Nephron progenitor cell (in vitro differentiated cells): ENCODE results near the gene TMEFF1.
A peak's percentile ranks its signal among the peaks of the same experiment; 100 is the strongest.

Experiments used
- DNase-seq: peaks from one replicate; pipeline ENCODE4 v3.0.0; 2021
- H3K27ac Mint-ChIP-seq: 2 replicates; pipeline ENCODE4 v1.8.0; 2021; ENCODE audit warnings: mild to moderate bottlenecking, moderate library complexity, mixed read lengths
- H3K27me3 Mint-ChIP-seq: 2 replicates; pipeline ENCODE4 v1.8.0; 2021; ENCODE audit warnings: mild to moderate bottlenecking, low read depth, mixed read lengths; ENCODE audit not compliant: poor library complexity
- H3K36me3 Mint-ChIP-seq: 2 replicates; pipeline ENCODE4 v1.8.0; 2021; ENCODE audit warnings: low read depth, mixed read lengths
- H3K4me1 Mint-ChIP-seq: 2 replicates; pipeline ENCODE4 v1.8.0; 2021; ENCODE audit warnings: mixed read lengths
- H3K4me3 Mint-ChIP-seq: 2 replicates; pipeline ENCODE4 v1.8.0; 2021; ENCODE audit warnings: mild to moderate bottlenecking, moderate library complexity, mixed read lengths
- H3K9me3 Mint-ChIP-seq: 2 replicates; pipeline ENCODE4 v1.8.0; 2021; ENCODE audit warnings: mild to moderate bottlenecking, moderate library complexity, mixed read lengths
- CTCF ChIP-seq: fragments of 200-600 bp; sonication (generic); IDR thresholded peaks from 2 replicates; pipeline ENCODE4 v1.5.0; 2021; ENCODE audit warnings: antibody characterized with exemption

Gene TMEFF1

GRCh38 chr9:100577776-100578448 lies 105.0 kb downstream of the TMEFF1 start, which contains the start of gene CAVIN4:
CAVIN4 (plus strand) TSS chr9:100578079; CDS start chr9:100578144, 65 bp downstream.
- no peaks in the 10 kb centered on the region for H3K4me1 Mint-ChIP-seq
- TF ChIP-seq CTCF, result no peak
- no peak for DNase-seq
- H3K4me3 Mint-ChIP-seq, result no peak within 1 kb of the TSS
- peak within 1 kb of the TSS; percentile 31 for H3K27ac Mint-ChIP-seq
- H3K36me3 Mint-ChIP-seq, result peaks cover 49% of the 10 kb centered on the region
- H3K9me3 Mint-ChIP-seq, result no peaks in the 10 kb centered on the region
- no peaks in the 10 kb centered on the region for H3K27me3 Mint-ChIP-seq

- Mint-ChIP-seq H3K9me3 (no peaks in the 10 kb centered on the region), H3K4me3 (no peak overlapping the region), H3K27me3 (no peaks in the 10 kb centered on the region), H3K4me1 (no peaks in the 10 kb centered on the region), H3K36me3 (peaks cover 45% of the 10 kb centered on the region), H3K27ac (no peak overlapping the region)
- no peak for TF ChIP-seq CTCF
- no peak for DNase-seq
These were observed 105.7 kb downstream of the TMEFF1 start for GRCh38 chr9:100578610-100579009.

- Mint-ChIP-seq H3K36me3 (peaks cover 34% of the 10 kb centered on the region), H3K27ac (peak overlapping the region; percentile 71), H3K9me3 (no peaks in the 10 kb centered on the region), H3K27me3 (no peaks in the 10 kb centered on the region), H3K4me1 (no peaks in the 10 kb centered on the region), H3K4me3 (no peak overlapping the region)
- TF ChIP-seq CTCF, result no peak
- no peak for DNase-seq
These were observed 106.7 kb downstream of the TMEFF1 start for GRCh38 chr9:100579665-100580064.

GRCh38 chr9:100580257-100580656 lies 107.3 kb downstream of the TMEFF1 start:
- no peak for DNase-seq
- peaks cover 28% of the 10 kb centered on the region for H3K36me3 Mint-ChIP-seq
- no peak for TF ChIP-seq CTCF
- H3K9me3 Mint-ChIP-seq, result no peaks in the 10 kb centered on the region
- H3K27me3 Mint-ChIP-seq, result no peaks in the 10 kb centered on the region
- H3K27ac Mint-ChIP-seq, result no peak overlapping the region
- no peaks in the 10 kb centered on the region for H3K4me1 Mint-ChIP-seq
- H3K4me3 Mint-ChIP-seq, result no peak overlapping the region

- H3K27me3 Mint-ChIP-seq, result no peaks in the 10 kb centered on the region
- TF ChIP-seq CTCF, result no peak
- peaks cover 20% of the 10 kb centered on the region for H3K36me3 Mint-ChIP-seq
- H3K9me3 Mint-ChIP-seq, result no peaks in the 10 kb centered on the region
- H3K4me1 Mint-ChIP-seq, result no peaks in the 10 kb centered on the region
- DNase-seq, result no peak
- no peak overlapping the region for H3K27ac Mint-ChIP-seq
- H3K4me3 Mint-ChIP-seq, result no peak overlapping the region
These were observed 108.1 kb downstream of the TMEFF1 start for GRCh38 chr9:100581081-100581480.

GRCh38 chr9:100581661-100582060 lies 108.7 kb downstream of the TMEFF1 start:
- no peak overlapping the region for H3K4me3 Mint-ChIP-seq
- H3K27me3 Mint-ChIP-seq, result no peaks in the 10 kb centered on the region
- no peak overlapping the region for H3K27ac Mint-ChIP-seq
- H3K36me3 Mint-ChIP-seq, result peaks cover 19% of the 10 kb centered on the region
- H3K9me3 Mint-ChIP-seq, result no peaks in the 10 kb centered on the region
- DNase-seq, result no peak
- no peak for TF ChIP-seq CTCF
- H3K4me1 Mint-ChIP-seq, result no peaks in the 10 kb centered on the region
